Stimulated activated CD8-positive, alpha-beta memory T cell treated with anti-CD3 and anti-CD28 coated beads, Interleukin-15, amount 100 ng/mL, for 4 hours (primary cell): ENCODE data around the gene PRDM12.

ENCODE experiments used
- DNase-seq, 2 donors: peaks; one replicate each; pipeline ENCODE4 v3.0.0-alpha.2; 2020; ENCODE audit warnings: low read depth in 2 of 2

Gene PRDM12

GRCh38 chr9:130664251-130665028, at the start of gene PRDM12:
Gene PRDM12 (plus strand): TSS chr9:130664594. CDS start chr9:130664654, 60 bp downstream.
- DNase-seq: no peak

DNA sequence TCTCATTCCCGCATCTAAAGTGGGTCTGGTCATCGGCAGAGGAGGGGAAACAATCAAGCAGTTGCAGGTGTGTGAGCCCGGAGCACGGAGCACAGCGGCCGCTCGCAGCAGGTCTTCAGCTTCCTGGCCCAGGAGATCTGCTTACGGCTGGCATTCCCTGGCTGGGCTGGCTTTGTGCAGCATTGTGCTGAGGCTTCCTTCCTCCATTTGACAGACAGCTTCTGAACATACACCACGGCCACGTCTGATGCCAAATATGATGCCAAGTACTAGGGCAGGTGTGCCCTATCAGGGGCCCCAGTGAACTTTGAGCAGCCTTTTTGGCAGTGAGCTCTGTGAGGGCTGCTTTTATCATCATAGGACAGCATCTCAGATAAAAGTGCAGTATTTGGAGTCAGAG, 47.9 kb upstream of the PRDM12 start:
- no peak for DNase-seq

- no peak for DNase-seq
Measured at GRCh38 chr9:130623466-130623865, 40.9 kb upstream of the PRDM12 start.

DNA sequence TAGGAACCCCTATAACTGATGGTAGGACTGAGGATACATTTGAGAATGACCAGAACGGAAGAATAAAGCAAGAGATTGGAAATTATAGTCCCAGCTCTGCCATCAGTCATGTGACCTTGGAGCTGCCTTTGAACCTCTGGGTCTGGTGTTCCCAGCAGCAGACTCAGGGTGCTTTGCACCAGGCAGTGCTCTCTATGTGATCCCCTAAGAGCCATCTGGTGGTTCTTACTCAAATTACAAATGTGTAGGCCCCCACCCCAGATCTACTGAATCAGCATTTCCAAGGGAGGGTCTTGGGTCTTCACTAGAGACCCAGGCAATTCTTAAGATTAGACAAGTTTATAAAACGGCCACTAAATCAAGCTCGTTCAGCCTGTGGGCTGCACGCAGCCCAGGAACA, 40.2 kb upstream of the PRDM12 start:
- no peak for DNase-seq

- DNase-seq: no peak
Measured at GRCh38 chr9:130626249-130626996, 38.0 kb upstream of the PRDM12 start.

DNA sequence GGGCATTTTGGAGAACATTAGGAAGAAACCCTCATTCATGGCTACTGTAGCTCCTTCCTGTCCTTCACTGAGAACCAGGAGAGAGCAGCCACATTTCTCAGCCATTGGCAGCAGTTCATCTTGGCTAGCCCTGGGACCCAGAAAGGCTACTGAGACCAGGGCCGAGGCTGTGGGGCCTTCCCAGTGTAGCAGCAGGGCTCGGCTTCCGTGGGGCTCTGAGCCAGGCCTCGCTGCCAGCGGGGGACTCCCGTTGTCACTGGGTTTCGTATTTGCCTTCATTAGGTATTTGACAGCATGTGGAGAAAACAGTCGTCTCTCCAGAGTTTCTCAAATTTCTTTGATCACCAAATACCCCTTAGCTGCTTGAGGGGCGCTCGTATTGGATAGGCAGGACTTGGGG, 37.3 kb upstream of the PRDM12 start:
- DNase-seq: no peak

- no peak for DNase-seq
Measured at GRCh38 chr9:130627896-130628792, 36.2 kb upstream of the PRDM12 start.

- DNase-seq: no peak
Measured at GRCh38 chr9:130629443-130630070, 34.8 kb upstream of the PRDM12 start.

DNA sequence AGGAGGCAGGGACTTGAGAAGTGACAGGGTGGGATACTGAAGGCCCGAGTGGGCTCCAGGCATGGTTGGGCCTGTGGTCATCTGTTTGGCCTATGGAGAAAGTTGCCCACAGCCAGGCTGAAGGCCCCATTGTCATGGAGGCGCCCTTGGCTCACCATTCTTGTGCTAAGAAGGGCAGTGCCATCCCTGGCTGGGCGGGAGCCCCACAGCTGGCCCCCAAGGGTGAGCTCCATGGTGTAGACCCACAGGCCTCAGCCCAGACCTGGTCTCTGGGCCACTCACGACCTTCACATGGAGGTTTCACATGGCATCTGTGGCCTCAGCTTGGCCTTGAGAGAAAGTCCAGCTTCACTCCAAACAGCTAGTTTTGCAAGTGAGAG, 34.3 kb upstream of the PRDM12 start:
- no peak for DNase-seq

DNA sequence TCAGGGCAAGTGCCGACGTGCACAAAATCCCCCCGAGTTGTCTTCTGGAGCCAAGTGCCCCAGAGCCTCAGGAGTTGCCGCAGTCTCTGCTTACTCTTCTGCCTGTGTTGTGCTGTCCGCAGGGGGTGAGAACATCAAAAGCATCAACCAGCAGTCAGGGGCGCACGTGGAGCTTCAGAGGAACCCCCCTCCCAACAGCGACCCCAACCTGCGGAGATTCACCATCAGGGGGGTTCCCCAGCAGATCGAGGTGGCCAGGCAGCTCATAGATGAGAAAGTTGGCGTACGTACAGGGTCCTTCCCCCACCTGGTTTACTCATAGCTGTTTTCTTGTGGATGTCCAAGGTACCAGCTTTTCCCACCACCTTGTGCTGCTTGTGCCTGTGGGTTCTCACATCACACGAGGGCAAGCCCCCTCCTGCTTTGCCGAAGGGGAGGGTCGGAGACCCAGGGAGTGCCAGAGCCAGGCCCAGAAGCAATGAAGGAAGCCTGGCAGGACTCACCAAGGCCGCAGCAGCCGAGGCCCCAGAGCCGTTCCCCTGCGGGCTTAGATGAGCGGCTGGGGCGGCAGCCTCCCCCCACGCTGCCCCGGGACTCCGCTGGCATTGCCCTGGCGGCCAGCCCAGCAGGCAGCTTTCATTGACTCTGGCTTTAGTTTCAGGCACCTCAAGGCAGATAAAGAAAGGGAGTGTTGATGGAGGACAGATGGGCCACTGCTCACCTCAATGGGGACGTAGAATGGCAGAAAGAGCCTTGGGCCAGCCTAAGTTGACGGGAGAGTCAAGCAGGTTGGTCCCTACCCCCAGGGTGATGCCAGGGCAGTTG, 33.7 kb upstream of the PRDM12 start:
- DNase-seq: no peak

- no peak for DNase-seq
Measured at GRCh38 chr9:130631331-130632080, 32.9 kb upstream of the PRDM12 start.

- no peak for DNase-seq
Measured at GRCh38 chr9:130632081-130632710, 32.2 kb upstream of the PRDM12 start.

- no peak for DNase-seq
Measured at GRCh38 chr9:130632841-130633240, 31.6 kb upstream of the PRDM12 start.

GRCh38 chr9:130633336-130634190, 30.8 kb upstream of the PRDM12 start:
- no peak for DNase-seq

- DNase-seq: no peak
Measured at GRCh38 chr9:130634191-130634768, 30.1 kb upstream of the PRDM12 start.

DNA sequence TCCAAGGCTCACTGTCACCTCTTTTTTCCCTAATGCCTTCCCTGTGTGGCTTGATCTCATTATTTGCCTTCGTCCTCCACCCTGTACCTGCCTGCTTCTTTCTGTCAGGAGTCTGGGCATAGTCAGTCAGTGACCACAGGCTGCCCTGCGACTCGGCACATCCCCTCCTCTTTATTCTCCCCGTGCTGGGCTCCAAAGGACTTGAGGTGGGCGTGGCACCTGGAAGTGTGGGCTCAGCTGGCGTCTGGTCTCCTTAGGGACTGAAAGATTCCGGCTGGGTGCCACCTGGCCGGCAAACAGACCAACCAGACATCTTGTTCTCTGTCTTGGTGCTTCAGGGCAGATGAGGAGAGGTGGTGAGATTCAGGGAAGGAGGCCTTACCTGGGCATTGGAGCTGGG, 29.6 kb upstream of the PRDM12 start:
- no peak for DNase-seq

DNA sequence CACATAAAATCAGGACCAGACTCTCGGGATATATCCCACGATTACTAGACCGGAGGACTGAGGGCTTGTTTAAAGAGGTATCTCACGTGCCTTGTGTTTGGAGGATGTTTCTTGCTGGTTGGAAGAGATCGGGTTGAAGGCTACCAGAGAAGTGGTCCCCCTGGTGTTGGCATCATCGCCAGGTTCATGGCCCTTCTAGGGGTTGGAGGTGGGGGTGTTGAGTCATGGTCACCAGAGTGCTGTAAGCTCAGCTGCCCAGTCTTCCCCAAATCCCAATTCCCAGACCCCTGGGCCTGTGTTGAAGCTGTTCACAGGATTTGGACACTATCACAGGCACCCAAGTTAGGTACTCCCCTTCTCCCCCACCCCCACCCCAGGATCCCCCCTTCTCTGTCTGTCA, 29.1 kb upstream of the PRDM12 start:
- DNase-seq: no peak
